ENCODE results near the gene EXOSC9. TPM values are rescaled to one million over a fixed set of nuclear protein-coding genes. Genes with fewer than 3 reads are reported as not detected.

EXOSC9 gene
- total RNA-seq, 1 donor from 2014 or later, result 15.6 TPM

DNA sequence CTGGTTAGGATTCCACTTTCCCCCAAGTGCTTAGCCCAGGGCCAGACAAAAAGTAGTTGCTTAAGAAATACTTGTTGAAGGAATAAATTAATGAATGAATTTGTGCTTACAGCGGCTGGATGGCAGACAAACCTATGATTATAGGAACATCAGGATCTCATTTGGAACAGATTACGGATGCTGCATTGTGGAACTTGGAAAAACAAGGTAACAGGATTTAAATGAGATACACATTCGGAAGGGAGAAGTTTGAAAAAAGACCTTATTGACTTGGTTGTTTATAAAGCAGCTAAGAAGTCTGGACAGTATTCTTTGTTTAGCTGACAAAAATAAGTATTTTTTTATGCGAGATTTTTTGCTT lies 572 bp downstream of the EXOSC9 start:
- H3K36me3 ChIP-seq, result peaks cover 42% of the 10 kb centered on the region
- no peaks in the 10 kb centered on the region for H3K27me3 ChIP-seq (ENCODE audit: low read depth)
- ATAC-seq (no peak), DNase-seq (no peak)
- H3K4me1 ChIP-seq, result peaks cover 18% of the 10 kb centered on the region
- TF ChIP-seq, protein P1, sequence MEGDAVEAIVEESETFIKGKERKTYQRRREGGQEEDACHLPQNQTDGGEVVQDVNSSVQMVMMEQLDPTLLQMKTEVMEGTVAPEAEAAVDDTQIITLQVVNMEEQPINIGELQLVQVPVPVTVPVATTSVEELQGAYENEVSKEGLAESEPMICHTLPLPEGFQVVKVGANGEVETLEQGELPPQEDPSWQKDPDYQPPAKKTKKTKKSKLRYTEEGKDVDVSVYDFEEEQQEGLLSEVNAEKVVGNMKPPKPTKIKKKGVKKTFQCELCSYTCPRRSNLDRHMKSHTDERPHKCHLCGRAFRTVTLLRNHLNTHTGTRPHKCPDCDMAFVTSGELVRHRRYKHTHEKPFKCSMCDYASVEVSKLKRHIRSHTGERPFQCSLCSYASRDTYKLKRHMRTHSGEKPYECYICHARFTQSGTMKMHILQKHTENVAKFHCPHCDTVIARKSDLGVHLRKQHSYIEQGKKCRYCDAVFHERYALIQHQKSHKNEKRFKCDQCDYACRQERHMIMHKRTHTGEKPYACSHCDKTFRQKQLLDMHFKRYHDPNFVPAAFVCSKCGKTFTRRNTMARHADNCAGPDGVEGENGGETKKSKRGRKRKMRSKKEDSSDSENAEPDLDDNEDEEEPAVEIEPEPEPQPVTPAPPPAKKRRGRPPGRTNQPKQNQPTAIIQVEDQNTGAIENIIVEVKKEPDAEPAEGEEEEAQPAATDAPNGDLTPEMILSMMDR (IDR thresholded peaks at IDR 0.05), result no peak
- peak overlapping the region; percentile 82 for H3K4me3 ChIP-seq
- intact Hi-C loops (cut with DNase I), result no loop called here
- H3K9me3 ChIP-seq, result no peaks in the 10 kb centered on the region
- H3K27ac ChIP-seq, result peak overlapping the region; percentile 90

DNA sequence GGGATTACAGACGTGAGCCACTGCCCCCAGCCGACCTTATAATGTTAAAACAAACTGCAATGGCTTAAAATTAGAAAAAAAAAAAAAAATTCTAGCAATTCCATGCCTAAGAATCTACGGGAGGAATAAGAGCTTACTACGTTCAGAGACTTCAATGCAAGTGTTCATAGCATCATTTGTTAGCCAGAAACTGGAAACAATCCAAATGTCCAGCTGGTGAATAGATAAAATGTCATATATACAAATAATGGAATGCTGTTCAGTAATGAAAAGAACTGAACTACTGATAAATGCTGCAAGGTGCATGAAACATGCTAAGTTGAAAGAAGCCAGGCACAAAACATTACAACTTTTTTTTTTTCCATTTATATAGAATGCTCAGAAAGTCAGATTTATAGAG lies 5.3 kb downstream of the EXOSC9 start:
- H3K4me3 ChIP-seq, result no peak overlapping the region
- ATAC-seq, result no peak
- no peaks in the 10 kb centered on the region for H3K9me3 ChIP-seq
- no peak for DNase-seq
- intact Hi-C loops (cut with DNase I), result no loop called here
- peaks cover 11% of the 10 kb centered on the region for H3K4me1 ChIP-seq
- TF ChIP-seq, protein P1 (IDR thresholded peaks at IDR 0.05), result no peak
- no peaks in the 10 kb centered on the region for H3K27me3 ChIP-seq (ENCODE audit: low read depth)
- H3K36me3 ChIP-seq, result peaks cover 89% of the 10 kb centered on the region
- H3K27ac ChIP-seq, result no peak overlapping the region

DNA sequence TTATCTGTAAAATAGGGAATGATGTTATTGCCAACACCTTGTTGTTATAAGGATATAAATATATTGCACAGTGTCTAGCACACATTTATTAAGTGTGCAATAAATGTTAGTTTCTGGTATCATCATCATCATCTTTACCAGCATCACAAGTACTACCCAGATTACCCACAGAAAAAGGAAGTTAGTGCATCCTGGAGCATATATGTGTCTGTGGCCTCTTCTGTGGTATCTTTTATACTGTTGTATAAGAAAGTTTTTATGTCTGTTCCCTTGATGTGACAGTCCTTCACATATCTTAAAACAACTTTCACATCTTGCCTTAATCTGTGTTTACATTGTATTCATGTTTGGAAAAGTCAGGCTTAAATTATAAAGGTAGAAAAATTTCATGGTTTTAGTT lies 10.0 kb downstream of the EXOSC9 start:
- Histone ChIP-seq H3K4me3 (no peak overlapping the region), H3K4me1 (no peaks in the 10 kb centered on the region), H3K36me3 (peaks cover 100% of the 10 kb centered on the region), H3K9me3 (no peaks in the 10 kb centered on the region), H3K27ac (no peak overlapping the region), H3K27me3 (ENCODE audit: low read depth) (no peaks in the 10 kb centered on the region)
- no peak for DNase-seq
- intact Hi-C loops (cut with DNase I), result no loop called here
- no peak for ATAC-seq
- TF ChIP-seq, protein P1 (IDR thresholded peaks at IDR 0.05), result no peak

DNA sequence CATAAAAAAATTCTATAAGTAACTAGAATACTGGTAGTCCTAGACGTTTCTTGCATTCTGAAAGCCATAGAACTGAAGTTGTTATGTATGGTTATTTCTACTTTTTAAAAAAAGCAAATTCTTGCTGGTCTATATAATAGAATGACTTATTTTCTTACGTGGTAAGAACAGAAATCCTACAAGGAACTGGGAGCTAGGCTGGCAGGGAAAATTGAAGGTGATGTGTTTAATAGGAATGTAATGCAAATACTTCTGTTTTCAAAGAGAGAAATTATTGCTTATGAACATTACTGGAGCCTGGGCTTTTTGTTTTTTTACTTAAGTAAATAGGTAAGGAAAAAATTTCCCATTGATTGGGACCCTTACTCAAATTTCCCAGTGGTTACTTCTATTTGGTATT lies 13.6 kb downstream of the EXOSC9 start:
- H3K27me3 ChIP-seq (ENCODE audit: low read depth), result no peaks in the 10 kb centered on the region
- H3K36me3 ChIP-seq, result peaks cover 88% of the 10 kb centered on the region
- intact Hi-C loops (cut with DNase I), result no loop called here
- no peaks in the 10 kb centered on the region for H3K9me3 ChIP-seq
- no peak overlapping the region for H3K4me3 ChIP-seq
- no peak for DNase-seq
- no peak overlapping the region for H3K27ac ChIP-seq
- ATAC-seq, result no peak
- TF ChIP-seq, protein P1 (IDR thresholded peaks at IDR 0.05), result no peak
- no peaks in the 10 kb centered on the region for H3K4me1 ChIP-seq

GRCh38 chr4:121817006-121817405 lies 15.9 kb downstream of the EXOSC9 start:
- TF ChIP-seq, protein P1 (IDR thresholded peaks at IDR 0.05), result no peak
- ATAC-seq, result no peak
- no peak for DNase-seq
- intact Hi-C loops (cut with DNase I), result no loop called here
- Histone ChIP-seq H3K27ac (no peak overlapping the region), H3K27me3 (ENCODE audit: low read depth) (no peaks in the 10 kb centered on the region), H3K36me3 (peaks cover 70% of the 10 kb centered on the region), H3K9me3 (no peaks in the 10 kb centered on the region), H3K4me1 (no peaks in the 10 kb centered on the region), H3K4me3 (no peak overlapping the region)

- Histone ChIP-seq H3K9me3 (no peaks in the 10 kb centered on the region), H3K27ac (no peak overlapping the region), H3K4me1 (peaks cover under 1% of the 10 kb centered on the region), H3K36me3 (peaks cover 63% of the 10 kb centered on the region), H3K4me3 (no peak overlapping the region), H3K27me3 (ENCODE audit: low read depth) (no peaks in the 10 kb centered on the region)
- DNase-seq (no peak), ATAC-seq (no peak)
- intact Hi-C loops (cut with DNase I), result no loop called here
- TF ChIP-seq, protein P1 (IDR thresholded peaks at IDR 0.05), result no peak
Observed at GRCh38 chr4:121817701-121818100, 16.6 kb downstream of the EXOSC9 start.

Data from lower lobe of right lung (tissue), 2 donors.